Osteoblast (primary cell): Measurements from ENCODE around the gene SPATA6L. TPM values are rescaled to one million over a fixed set of nuclear protein-coding genes. Genes with fewer than 3 reads are reported as not detected.

Experiments
- DNase-seq: peaks from one replicate; pipeline ENCODE4 v3.0.0; 2011; ENCODE audit warnings: low spot score, mixed read lengths; ENCODE audit not compliant: insufficient read length; ENCODE audit errors: missing footprints
- H2AFZ ChIP-seq: 2 replicates; pipeline ENCODE4 v1.6.0; 2011; ENCODE audit warnings: mild to moderate bottlenecking, low read length
- H3K27ac ChIP-seq: 2 replicates; pipeline ENCODE4 v1.5.1; 2011; ENCODE audit warnings: mild to moderate bottlenecking, low read depth, low read length, moderate library complexity
- H3K27me3 ChIP-seq: 2 replicates; pipeline ENCODE4 v1.6.0; 2012; ENCODE audit warnings: mild to moderate bottlenecking, control low read depth, inconsistent platforms, low read length, moderate library complexity; ENCODE audit not compliant: insufficient read depth
- H3K36me3 ChIP-seq: 2 replicates; pipeline ENCODE4 v1.5.1; 2011; ENCODE audit warnings: mild to moderate bottlenecking, low read length, control low read depth, moderate library complexity; ENCODE audit not compliant: insufficient read depth
- H3K4me1 ChIP-seq: 2 replicates; pipeline ENCODE4 v1.5.1; 2011; ENCODE audit warnings: mild to moderate bottlenecking, low read length, control low read depth, moderate library complexity; ENCODE audit not compliant: insufficient read depth
- H3K4me2 ChIP-seq: 2 replicates; pipeline ENCODE4 v1.6.0; 2011; ENCODE audit warnings: mild to moderate bottlenecking, low read length; ENCODE audit not compliant: insufficient read depth
- H3K4me3 ChIP-seq: fragments of 200-600 bp; sonication (generic); 3 replicates; pipeline ENCODE4 v1.5.1; 2012; ENCODE audit warnings: mild to moderate bottlenecking, low read length, inconsistent platforms; ENCODE audit not compliant: insufficient read depth
- H3K79me2 ChIP-seq: 2 replicates; pipeline ENCODE4 v1.6.0; 2012; ENCODE audit warnings: mild to moderate bottlenecking, low read length, control low read depth, inconsistent platforms; ENCODE audit not compliant: insufficient read depth
- H3K9me3 ChIP-seq: 2 replicates; pipeline ENCODE4 v1.5.1; 2011; ENCODE audit warnings: low read depth, low read length, control low read depth
- H4K20me1 ChIP-seq: 2 replicates; pipeline ENCODE4 v1.6.0; 2012; ENCODE audit warnings: mild to moderate bottlenecking, low read length, control low read depth; ENCODE audit not compliant: insufficient read depth
- CTCF ChIP-seq: IDR thresholded peaks from 2 replicates; pipeline ENCODE4 v1.5.1; 2011; ENCODE audit warnings: mild to moderate bottlenecking, low read depth, low read length, moderate library complexity; ENCODE audit errors: extremely low read depth
- total RNA-seq: library from RNA; depleted of rRNA; stranded (reverse); fragments of >200 nt; gene quantifications from 2 replicates; pipeline ENCODE4 v1.2.3, GENCODE V29; 2012

The SPATA6L gene
- total RNA-seq, 1 donor: 0.72 TPM

GRCh38 chr9:4686112-4686511 is 19.8 kb upstream of the SPATA6L start:
- no peak for DNase-seq
- H3K79me2 ChIP-seq: peaks cover 58% of the 10 kb centered on the region
- H3K4me1 ChIP-seq: peaks cover 33% of the 10 kb centered on the region
- H3K36me3 ChIP-seq: peaks cover 38% of the 10 kb centered on the region
- no peak for TF ChIP-seq CTCF
- H4K20me1 ChIP-seq: peaks cover 20% of the 10 kb centered on the region
- no peak overlapping the region for H3K4me3 ChIP-seq
- no peaks in the 10 kb centered on the region for H3K27me3 ChIP-seq
- H2AFZ ChIP-seq: no peak overlapping the region
- H3K27ac ChIP-seq: peak overlapping the region; percentile 36
- H3K9me3 ChIP-seq: no peaks in the 10 kb centered on the region
- H3K4me2 ChIP-seq: no peak overlapping the region

DNA sequence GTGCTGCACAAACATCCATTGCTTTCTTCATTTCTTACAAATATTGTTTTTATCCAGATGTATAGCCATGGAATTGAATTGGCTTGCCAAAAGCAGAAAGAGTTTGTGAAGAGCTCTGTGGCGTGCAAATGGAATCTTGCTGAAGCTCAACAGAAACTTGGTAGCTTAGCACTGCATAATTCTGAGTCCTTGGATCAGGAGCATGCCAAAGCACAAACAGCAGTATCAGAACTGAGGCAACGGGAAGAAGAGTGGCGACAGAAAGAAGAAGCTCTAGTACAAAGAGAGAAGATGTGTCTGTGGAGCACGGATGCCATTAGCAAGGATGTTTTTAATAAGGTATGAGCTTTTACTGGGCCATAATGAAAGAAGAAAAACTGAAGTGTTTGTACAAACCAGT is 18.5 kb upstream of the SPATA6L start:
- Histone ChIP-seq H3K4me1 (peaks cover 37% of the 10 kb centered on the region), H3K4me3 (no peak overlapping the region), H3K27ac (no peak overlapping the region), H2AFZ (no peak overlapping the region), H3K27me3 (no peaks in the 10 kb centered on the region), H3K9me3 (no peaks in the 10 kb centered on the region), H3K4me2 (no peak overlapping the region), H3K79me2 (peaks cover 60% of the 10 kb centered on the region), H3K36me3 (peaks cover 26% of the 10 kb centered on the region), H4K20me1 (peaks cover 20% of the 10 kb centered on the region)
- no peak for TF ChIP-seq CTCF
- DNase-seq: no peak

- peak; percentile 18 for DNase-seq
- Histone ChIP-seq H4K20me1 (peaks cover 13% of the 10 kb centered on the region), H3K4me1 (peaks cover 24% of the 10 kb centered on the region), H3K4me2 (peak overlapping the region; percentile 84), H3K79me2 (peaks cover 50% of the 10 kb centered on the region), H3K9me3 (no peaks in the 10 kb centered on the region), H3K27me3 (no peaks in the 10 kb centered on the region), H3K4me3 (peak overlapping the region; percentile 76), H3K36me3 (peaks cover 9% of the 10 kb centered on the region), H2AFZ (no peak overlapping the region), H3K27ac (peak overlapping the region; percentile 89)
- no peak for TF ChIP-seq CTCF
Observed at GRCh38 chr9:4680750-4681149, 14.5 kb upstream of the SPATA6L start.

DNA sequence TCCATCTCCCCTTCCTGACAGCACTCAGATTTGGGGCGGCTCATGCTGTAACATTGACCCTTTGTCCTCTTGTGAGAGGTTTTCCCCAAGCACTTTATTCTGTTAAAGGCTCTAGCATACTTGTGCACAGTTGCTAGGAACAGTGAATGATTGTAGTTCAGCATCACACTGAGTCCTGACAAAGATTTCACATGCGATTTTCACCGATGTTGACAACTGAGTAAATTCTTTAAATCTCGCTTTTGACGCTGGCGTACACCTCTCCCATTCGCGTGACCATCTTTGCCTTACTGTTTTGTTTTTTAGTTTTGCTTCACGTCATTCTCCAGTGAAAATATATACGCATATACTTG is 13.9 kb upstream of the SPATA6L start:
- Histone ChIP-seq H3K27ac (peak overlapping the region; percentile 89), H3K4me2 (peak overlapping the region; percentile 84), H3K4me3 (peak overlapping the region; percentile 76), H3K36me3 (peaks cover 4% of the 10 kb centered on the region), H4K20me1 (peaks cover 13% of the 10 kb centered on the region), H3K9me3 (no peaks in the 10 kb centered on the region), H3K79me2 (peaks cover 49% of the 10 kb centered on the region), H3K4me1 (peaks cover 25% of the 10 kb centered on the region), H2AFZ (peak overlapping the region; percentile 83), H3K27me3 (no peaks in the 10 kb centered on the region)
- peak; percentile 31 for DNase-seq
- TF ChIP-seq CTCF: no peak
